HG02884 (cell line): ENCODE measurements around the gene CASP3.
"Not testable (repeated sequence)": the region's sequence is repeated elsewhere in the genome, so short reads cannot be mapped to it uniquely, and the experiment has no call there.

Experiments
- ATAC-seq: cut with Tn5 transposase; IDR thresholded peaks from one replicate; pipeline ENCODE4 v1.9.1; 2021; ENCODE audit warnings: mild to moderate bottlenecking, moderate library complexity; ENCODE audit not compliant: unreplicated experiment

The CASP3 gene

GRCh38 chr4:184636144-184636543 is 13.1 kb downstream of the CASP3 start:
- ATAC-seq: no peak

- no peak for ATAC-seq
Observed at GRCh38 chr4:184635381-184635780, 13.9 kb downstream of the CASP3 start.

- no peak for ATAC-seq
Observed at GRCh38 chr4:184632842-184633241, 16.4 kb downstream of the CASP3 start.

- ATAC-seq: no peak
Observed at GRCh38 chr4:184628103-184628502, 21.1 kb downstream of the CASP3 start.

- ATAC-seq: not testable (repeated sequence)
Observed at GRCh38 chr4:184625783-184626596, 23.3 kb downstream of the CASP3 start.

- ATAC-seq: no peak
Observed at GRCh38 chr4:184624972-184625554, 24.2 kb downstream of the CASP3 start.

GRCh38 chr4:184624504-184624903 is 24.7 kb downstream of the CASP3 start:
- not testable (repeated sequence) for ATAC-seq

- no peak for ATAC-seq
Observed at GRCh38 chr4:184621518-184621917, 27.7 kb downstream of the CASP3 start.

GRCh38 chr4:184620212-184620867 is 28.9 kb downstream of the CASP3 start:
- ATAC-seq: no peak

GRCh38 chr4:184617600-184618196 is 31.5 kb downstream of the CASP3 start:
- ATAC-seq: no peak

- peak; percentile 80 for ATAC-seq
Observed at GRCh38 chr4:184616633-184617551, 32.4 kb downstream of the CASP3 start.

- ATAC-seq: not testable (repeated sequence)
Observed at GRCh38 chr4:184616168-184616567, 33.1 kb downstream of the CASP3 start.

- no peak for ATAC-seq
Observed at GRCh38 chr4:184614509-184614908, 34.7 kb downstream of the CASP3 start.

GRCh38 chr4:184613405-184613804 is 35.8 kb downstream of the CASP3 start:
- no peak for ATAC-seq

- no peak for ATAC-seq
Observed at GRCh38 chr4:184612074-184612473, 37.2 kb downstream of the CASP3 start.

- not testable (repeated sequence) for ATAC-seq
Observed at GRCh38 chr4:184607429-184607828, 41.8 kb downstream of the CASP3 start.

GRCh38 chr4:184602857-184603256 is 46.4 kb downstream of the CASP3 start:
- not testable (repeated sequence) for ATAC-seq

- ATAC-seq: not testable (repeated sequence)
Observed at GRCh38 chr4:184600982-184601381, 48.3 kb downstream of the CASP3 start.

- ATAC-seq: no peak
Observed at GRCh38 chr4:184599492-184600135, 49.6 kb downstream of the CASP3 start.
